Endothelial cell of umbilical vein (primary cell): ENCODE measurements around the gene KIAA1217. TPM values are rescaled to one million over a fixed set of nuclear protein-coding genes. Genes with fewer than 3 reads are reported as not detected.

Experiments
- BruUV-seq: library from RNA; stranded (reverse); fragments of 400-500 nt; replicated peaks from 2 replicates; lab custom pipeline; 2021; lab: Mats Ljungman, UMichigan
- CTCF ChIA-PET: fragments of 300-600, 350-600 bp; sonication (Branson Sonifier 250); formaldehyde crosslinking; loops from one replicate; lab custom pipeline; 2021; ENCODE audit warnings: antibody characterized with exemption, inconsistent platforms; lab: Charles Lee
- POLR2A ChIA-PET: fragments of 300-600, 350-600 bp; sonication (Branson Sonifier 250); formaldehyde crosslinking; loops from one replicate; lab custom pipeline; 2021; ENCODE audit warnings: antibody characterized with exemption, inconsistent platforms; lab: Charles Lee
- DNase-seq: peaks from one replicate; pipeline ENCODE4 v3.0.0-alpha.2; 2011; ENCODE audit warnings: low read depth, low spot score
- FAIRE-seq: peaks from 2 replicates; lab custom pipeline; 2011; peaks lifted over from hg19 to GRCh38; lab: Jason Lieb, UNC
- H2AFZ ChIP-seq: 2 replicates; pipeline ENCODE4 v1.6.0; 2012; ENCODE audit warnings: low read depth, low read length, control low read depth, inconsistent platforms
- H3K27ac ChIP-seq: 2 replicates; pipeline ENCODE4 v1.5.1; 2011; ENCODE audit warnings: low read depth, mild to moderate bottlenecking, control low read depth, low read length, moderate library complexity; ENCODE audit not compliant: insufficient read depth
- H3K27me3 ChIP-seq, 2 experiments: 2 replicates each; pipeline versions ENCODE4 v1.6.0 to v1.6.1; 2011; ENCODE audit warnings: low read length in 2 of 2, mixed read lengths in 1 of 2; ENCODE audit not compliant: control insufficient read depth in 2 of 2, insufficient read depth in 2 of 2
- H3K36me3 ChIP-seq, 2 experiments: 2 replicates in 1 of 2; 3 replicates in 1 of 2; pipeline ENCODE4 v1.5.1; 2011; ENCODE audit warnings: low read length in 2 of 2, mild to moderate bottlenecking in 1 of 2, moderate library complexity in 1 of 2; ENCODE audit not compliant: control insufficient read depth in 2 of 2, insufficient read depth in 2 of 2; ENCODE audit errors: extremely low read depth in 1 of 2
- H3K4me1 ChIP-seq: 3 replicates; pipeline ENCODE4 v1.5.1; 2011; ENCODE audit warnings: mild to moderate bottlenecking, low read length; ENCODE audit not compliant: control insufficient read depth, insufficient read depth; ENCODE audit errors: extremely low read depth
- H3K4me2 ChIP-seq: 2 replicates; pipeline ENCODE4 v1.6.1; 2011; ENCODE audit warnings: low read length, control low read depth, mixed read lengths; ENCODE audit not compliant: insufficient read depth
- H3K4me3 ChIP-seq, 3 experiments: fragments of 200-600 bp in 1 of 3; sonication (generic), shearing (Covaris generic) in 1 of 3; replicated peaks in 1 of 3; 2 replicates each; pipeline ENCODE4 v1.5.1; 2011 to 2016; ENCODE audit warnings: control low read depth in 3 of 3, low read length in 3 of 3, mild to moderate bottlenecking in 2 of 3, inconsistent platforms in 1 of 3, low read depth in 1 of 3, moderate library complexity in 1 of 3; ENCODE audit not compliant: insufficient read depth in 1 of 3
- H3K79me2 ChIP-seq: 2 replicates; pipeline ENCODE4 v1.6.0; 2012; ENCODE audit warnings: low read length, inconsistent platforms; ENCODE audit not compliant: control insufficient read depth, insufficient read depth
- H3K9ac ChIP-seq: replicated peaks from 2 replicates; pipeline ENCODE3; 2011; ENCODE audit warnings: low read length, control low read depth; ENCODE audit not compliant: insufficient read depth; ENCODE audit errors: extremely low read depth
- H3K9me1 ChIP-seq: replicated peaks from 3 replicates; pipeline ENCODE4 v1.6.0; 2011; ENCODE audit warnings: mild to moderate bottlenecking, low read length; ENCODE audit not compliant: control insufficient read depth, insufficient read depth; ENCODE audit errors: extremely low read depth
- H3K9me3 ChIP-seq: replicated peaks from 2 replicates; pipeline ENCODE4 v1.5.1; 2012; ENCODE audit warnings: low read length, inconsistent platforms; ENCODE audit not compliant: control insufficient read depth, insufficient read depth
- H4K20me1 ChIP-seq: replicated peaks from 2 replicates; pipeline ENCODE3; 2011; ENCODE audit warnings: mild to moderate bottlenecking, low read length; ENCODE audit not compliant: control insufficient read depth, insufficient read depth; ENCODE audit errors: extremely low read depth
- CTCF ChIP-seq, 2 donors: IDR thresholded peaks; 1 replicate in 1 of 2; 2 replicates in 1 of 2; pipeline ENCODE4 v1.5.1; 2011; ENCODE audit warnings: low read length in 2 of 2, mild to moderate bottlenecking in 2 of 2, moderate library complexity in 2 of 2, control low read depth in 1 of 2, inconsistent platforms in 1 of 2, low read depth in 1 of 2; ENCODE audit not compliant: insufficient read depth in 1 of 2; ENCODE audit errors: extremely low read depth in 1 of 2
- EZH2 ChIP-seq: IDR thresholded peaks from 2 replicates; pipeline ENCODE4 v1.6.1; 2012; ENCODE audit warnings: borderline replicate concordance, low read depth, mild to moderate bottlenecking, moderate library complexity, low read length, inconsistent platforms; ENCODE audit not compliant: severe bottlenecking
- FOS ChIP-seq: IDR thresholded peaks from 2 replicates; pipeline ENCODE4 v1.6.1; 2011; ENCODE audit warnings: mild to moderate bottlenecking, low read length, moderate library complexity, borderline replicate concordance; ENCODE audit not compliant: insufficient read depth
- GATA2 ChIP-seq: IDR thresholded peaks from 2 replicates; pipeline ENCODE4 v1.7.0; 2011; ENCODE audit warnings: low read depth, mild to moderate bottlenecking, moderate library complexity, mixed read lengths, low read length; ENCODE audit not compliant: insufficient read length, insufficient read depth
- JUN ChIP-seq: IDR thresholded peaks from 2 replicates; pipeline ENCODE4 v1.6.1; 2011; ENCODE audit warnings: borderline replicate concordance, low read depth; ENCODE audit not compliant: insufficient read length, insufficient read depth
- MYC ChIP-seq: IDR thresholded peaks from one replicate; pipeline ENCODE4 v1.6.1; 2011; ENCODE audit warnings: mild to moderate bottlenecking, low read depth, low read length
- POLR2A ChIP-seq: IDR thresholded peaks from 2 replicates; pipeline ENCODE4 v1.6.1; 2012; ENCODE audit warnings: low read depth, mild to moderate bottlenecking, control low read depth, low read length
- POLR2AphosphoS5 ChIP-seq: IDR thresholded peaks from 2 replicates; pipeline ENCODE4 v1.6.1; 2012; ENCODE audit warnings: low read depth, mild to moderate bottlenecking, control low read depth, low read length, moderate library complexity; ENCODE audit not compliant: insufficient read depth
- dilution Hi-C: fragments of 300-500 bp; cut with MboI; formaldehyde crosslinking; loops from one replicate; pipeline ENCODE4 v1.15.0; 2019; ENCODE audit warnings: low sequenced_read_pairs; ENCODE audit not compliant: extremely low pct_ligation_motif_present
- intact Hi-C: fragments of 100-400 bp; cut with micrococcal nuclease; formaldehyde crosslinking; loops from one replicate; pipeline ENCODE4 v1.10.0; 2022
- polyA plus RNA-seq, 4 experiments: library from polyadenylated mRNA; depleted of rRNA in 3 of 4; stranded (reverse) in 3 of 4; unstranded in 1 of 4; fragments of >200 nt; gene quantifications; 2 replicates each; pipeline versions ENCODE4 v1.2.1 to v1.2.3, GENCODE V29; 2011 to 2012; ENCODE audit warnings: missing spikeins in 1 of 4
- total RNA-seq: library from RNA; stranded (reverse); gene quantifications from 2 replicates; pipeline ENCODE4 v1.2.3, GENCODE V29; 2021
- TF ChIP-seq, protein P1 (sequence below): IDR thresholded peaks from 2 replicates; pipeline ENCODE4 v1.6.1; 2011; ENCODE audit not compliant: insufficient read depth, insufficient read length

KIAA1217 gene
- total and polyA plus RNA-seq, 2 donors (not counting 3 experiments of a cell fraction or from before 2014, with no cell fraction given) = 0.83 to 10.3 TPM

DNA sequence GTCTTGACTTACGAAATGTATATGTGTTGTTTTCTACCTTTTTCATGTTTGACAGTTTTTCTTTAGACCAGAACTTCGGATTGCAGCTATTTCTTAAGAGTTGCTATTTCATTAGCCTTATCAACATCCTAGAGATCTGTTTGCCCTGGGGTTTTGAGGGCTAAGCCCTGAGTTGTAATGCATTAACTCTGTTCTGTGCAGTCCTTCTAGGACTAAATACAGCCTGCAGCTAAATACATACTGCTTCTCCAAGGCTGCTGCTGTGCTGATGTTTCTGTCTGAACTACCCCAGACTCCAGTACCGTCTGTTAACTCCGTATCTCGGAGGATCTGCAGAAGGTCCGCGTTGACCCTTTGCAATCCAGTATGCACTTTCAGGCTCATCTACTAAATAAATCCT, 26.5 kb downstream of the KIAA1217 start:
- Histone ChIP-seq H3K4me2 (no peak overlapping the region), H3K9me1 (no peaks in the 10 kb centered on the region), H3K79me2 (no peaks in the 10 kb centered on the region), H2AFZ (no peak overlapping the region), H3K36me3 (no peaks in the 10 kb centered on the region), H3K9ac (no peak overlapping the region), H4K20me1 (no peaks in the 10 kb centered on the region), H3K27ac (no peak overlapping the region), H3K9me3 (no peaks in the 10 kb centered on the region), H3K27me3 (no peaks in the 10 kb centered on the region), H3K4me1 (no peaks in the 10 kb centered on the region), H3K4me3 (no peak overlapping the region)
- no TSS peak for BruUV-seq
- FAIRE-seq (no peak), DNase-seq (no peak)
- TF ChIP-seq CTCF (IDR thresholded peaks at IDR 0.05; ENCODE audit: extremely low read depth in 1 of 2, insufficient read depth in 1 of 2, low read depth in 1 of 2, low read length in 2 of 2) (no peak), FOS (no peak), JUN (no peak), EZH2 (no peak), GATA2 (no peak), POLR2A (no peak), POLR2AphosphoS5 (no peak), MYC (no peak)
- TF ChIP-seq, protein P1, sequence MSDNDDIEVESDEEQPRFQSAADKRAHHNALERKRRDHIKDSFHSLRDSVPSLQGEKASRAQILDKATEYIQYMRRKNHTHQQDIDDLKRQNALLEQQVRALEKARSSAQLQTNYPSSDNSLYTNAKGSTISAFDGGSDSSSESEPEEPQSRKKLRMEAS = no peak
- dilution Hi-C loops = no loop called here
- POLR2A ChIA-PET = no interaction called here
- intact Hi-C loops = no loop called here
- CTCF ChIA-PET = no interaction called here
